ENCODE data around the gene RBMS1. TPM values are rescaled to one million over a fixed set of nuclear protein-coding genes. Genes with fewer than 3 reads are reported as not detected.
A peak's percentile ranks its signal among the peaks of the same experiment; 100 is the strongest.
"Not testable (repeated sequence)": the region's sequence is repeated elsewhere in the genome, so short reads cannot be mapped to it uniquely, and the experiment has no call there.

RBMS1 gene
- total RNA-seq, 1 donor from 2014 or later, result 76.3 TPM

GRCh38 chr2:160381425-160381951 is 112.1 kb downstream of the RBMS1 start:
- DNase-seq (ENCODE audit: low read depth, low spot score), result no peak

DNA sequence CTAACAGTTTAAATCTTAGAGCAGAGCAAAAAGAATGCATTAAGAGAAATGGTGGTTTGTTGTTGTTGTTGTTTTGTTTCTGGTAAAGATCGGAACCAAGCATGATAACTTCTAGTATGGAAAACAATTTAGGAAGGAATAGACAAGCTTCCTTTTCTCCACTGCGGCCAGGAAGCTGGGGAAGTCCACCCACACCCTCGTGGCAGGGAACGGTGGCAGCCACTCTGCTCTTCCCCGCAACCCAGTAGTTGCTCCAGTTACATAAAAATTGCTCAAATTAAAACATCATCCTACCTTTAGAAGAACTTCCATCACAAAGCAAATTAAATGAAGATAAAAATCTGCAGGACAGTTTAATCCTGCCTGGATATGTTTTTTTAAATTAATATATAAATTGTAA is 113.0 kb downstream of the RBMS1 start:
- no peak for DNase-seq (ENCODE audit: low read depth, low spot score)

DNA sequence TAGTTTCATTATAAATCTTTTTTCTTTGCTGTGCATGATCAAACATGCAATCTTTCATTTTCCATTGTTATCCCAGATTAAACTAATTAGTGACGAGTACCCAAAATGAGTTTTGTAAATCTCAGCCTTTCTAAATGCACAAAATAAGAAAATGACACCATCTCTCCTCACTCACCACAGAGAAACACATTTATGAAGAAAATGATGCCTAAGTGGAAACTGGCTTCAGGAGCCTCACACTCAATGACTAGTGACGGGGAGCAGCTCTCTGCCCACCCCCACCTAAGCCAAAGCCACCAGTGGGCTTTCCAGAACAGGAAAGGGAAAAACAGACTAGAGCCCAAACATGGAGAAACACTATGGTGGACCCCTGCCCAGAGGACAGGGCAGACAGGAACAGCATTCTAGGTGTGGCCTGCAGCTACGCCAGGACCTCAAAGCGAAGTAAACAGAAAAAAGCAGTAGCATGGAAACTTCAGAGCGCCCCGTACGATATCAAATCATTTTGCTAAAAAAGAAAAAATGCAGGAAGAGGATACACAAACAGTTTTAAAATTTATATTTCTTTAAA is 113.5 kb downstream of the RBMS1 start:
- DNase-seq (ENCODE audit: low read depth, low spot score), result no peak

DNA sequence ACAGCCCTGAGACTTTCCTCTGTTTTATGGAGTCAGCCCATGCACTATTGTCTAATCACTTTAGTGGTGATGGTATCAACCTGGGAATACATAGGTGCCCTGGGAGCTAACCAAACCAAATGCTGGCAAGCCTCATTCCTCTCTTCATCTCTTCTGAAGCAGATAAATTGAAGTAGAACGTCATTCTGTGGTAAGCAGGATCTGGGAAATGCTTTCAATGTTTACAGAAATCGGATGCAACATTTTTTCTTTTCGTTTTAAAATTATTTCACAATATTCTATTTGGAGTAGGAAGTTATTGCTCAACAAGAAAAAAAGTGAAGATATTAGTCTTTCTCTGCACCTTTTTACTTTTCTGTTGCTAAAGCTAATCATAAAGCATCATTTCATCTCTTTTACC is 114.2 kb downstream of the RBMS1 start:
- DNase-seq (ENCODE audit: low read depth, low spot score), result no peak

DNA sequence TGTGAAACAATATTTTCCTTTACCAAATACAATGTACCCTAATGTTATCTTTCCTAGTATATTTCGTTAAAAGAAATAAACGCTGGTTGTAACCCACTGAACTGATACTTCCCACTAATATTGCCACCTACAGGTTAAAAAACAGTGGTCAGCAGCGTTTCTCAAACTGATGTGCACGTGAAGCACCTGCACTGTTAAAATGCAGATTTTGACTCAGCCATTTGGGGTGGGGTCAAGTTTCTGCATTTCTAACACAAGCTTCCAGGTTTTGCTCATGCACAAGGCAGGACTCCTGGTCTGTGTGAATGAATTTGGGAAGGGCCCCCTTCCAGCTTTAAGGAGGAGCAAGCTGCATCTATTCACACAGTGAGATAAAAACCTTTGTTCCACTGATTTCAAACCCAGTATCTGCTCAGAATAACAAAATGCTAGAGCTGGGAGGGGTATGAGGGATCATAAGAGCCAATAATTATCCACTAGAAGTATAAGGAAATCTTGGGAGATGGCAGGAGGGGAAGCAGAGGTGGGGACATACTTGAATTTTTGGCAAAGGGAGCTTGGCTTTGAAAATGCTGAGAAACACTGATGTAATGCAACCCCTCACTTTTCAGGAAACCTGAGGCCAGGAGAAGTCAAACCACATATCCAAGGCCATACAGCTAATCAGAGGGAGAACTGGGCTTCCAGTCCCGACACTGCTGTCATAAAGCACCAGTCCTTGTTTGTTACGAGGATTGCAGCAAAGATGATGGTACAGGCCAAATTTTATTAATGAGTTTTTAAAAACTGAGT is 116.2 kb downstream of the RBMS1 start:
- DNase-seq (ENCODE audit: low read depth, low spot score), result no peak

GRCh38 chr2:160376576-160376975 is 117.0 kb downstream of the RBMS1 start:
- no peak for DNase-seq (ENCODE audit: low read depth, low spot score)

- DNase-seq (ENCODE audit: low read depth, low spot score), result no peak
These were observed 117.7 kb downstream of the RBMS1 start for GRCh38 chr2:160375802-160376469.

DNA sequence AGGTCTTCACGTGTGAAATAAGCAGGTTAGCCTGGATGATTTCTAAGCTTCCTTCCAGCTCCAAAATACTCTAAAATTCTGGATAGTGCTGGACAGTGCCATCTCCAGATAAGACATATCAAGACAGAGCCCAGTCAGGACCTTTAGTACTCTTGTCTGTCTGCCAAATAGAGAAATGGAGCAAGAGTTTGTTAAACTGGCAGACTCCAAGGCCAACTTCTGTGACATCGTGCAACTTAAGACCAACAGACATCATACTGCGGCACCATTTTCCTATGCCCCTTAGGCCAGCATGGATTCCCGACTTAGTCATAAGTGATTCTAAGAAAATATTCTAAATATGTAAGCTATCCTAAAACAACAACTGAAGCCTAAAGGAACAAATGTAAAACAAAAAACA is 118.6 kb downstream of the RBMS1 start:
- DNase-seq (ENCODE audit: low read depth, low spot score), result no peak

DNA sequence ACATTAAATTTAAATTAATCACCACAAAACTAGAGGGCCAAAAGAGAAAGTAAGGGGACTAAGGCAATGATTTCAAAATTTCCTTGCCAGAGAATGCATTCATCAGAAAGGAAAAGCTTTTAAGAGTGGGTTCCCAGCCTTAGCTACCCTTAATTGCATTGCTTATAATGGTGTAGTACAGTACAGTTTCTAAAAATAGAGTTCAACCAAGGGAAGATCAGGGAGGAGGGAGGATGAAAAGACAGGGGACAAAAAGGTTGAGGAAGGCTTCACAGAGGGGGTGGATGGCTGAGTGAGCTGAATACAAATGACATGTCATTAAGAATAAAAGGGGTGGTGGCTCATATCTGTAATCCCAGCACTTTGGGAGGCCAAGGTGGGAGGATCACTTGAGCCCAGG is 119.9 kb downstream of the RBMS1 start:
- DNase-seq (ENCODE audit: low read depth, low spot score), result no peak

GRCh38 chr2:160373263-160373662 is 120.3 kb downstream of the RBMS1 start:
- DNase-seq (ENCODE audit: low read depth, low spot score), result no peak

DNA sequence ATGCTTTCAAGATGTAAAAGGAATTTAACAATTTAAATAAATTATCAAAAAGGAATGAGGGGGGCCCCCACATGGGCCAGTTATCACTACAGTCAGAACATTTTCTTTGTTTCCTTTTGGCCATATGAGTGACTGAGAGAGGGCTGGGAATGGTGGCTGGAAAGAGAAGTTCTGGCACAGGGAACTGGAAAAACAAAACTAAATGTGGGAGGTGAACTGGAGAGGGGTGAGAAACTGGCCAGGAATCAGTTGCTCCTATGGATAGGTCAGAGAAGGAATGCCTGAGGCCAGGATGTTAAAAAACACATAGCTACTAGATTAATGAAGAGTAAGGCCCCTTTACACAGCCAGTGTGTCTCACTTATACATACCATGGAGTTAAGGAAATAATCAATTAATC is 121.0 kb downstream of the RBMS1 start:
- DNase-seq (ENCODE audit: low read depth, low spot score), result peak; percentile 73

DNA sequence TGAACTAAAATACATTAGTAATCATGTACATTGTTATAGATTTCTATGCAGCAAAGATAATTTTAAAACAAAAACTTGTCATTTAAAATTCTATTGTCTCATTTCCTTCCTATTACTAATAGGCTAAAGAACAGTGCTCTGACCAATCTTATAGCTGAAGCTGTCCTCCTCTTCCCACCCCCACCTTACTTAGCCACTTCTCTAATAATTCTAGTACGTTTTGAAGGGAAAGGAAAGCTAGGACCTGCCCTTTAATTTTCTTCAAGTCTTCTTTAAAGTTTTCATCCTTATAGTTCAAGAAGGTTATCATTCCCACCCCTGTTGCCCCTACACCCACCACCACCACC is 121.6 kb downstream of the RBMS1 start:
- peak; percentile 53 for DNase-seq (ENCODE audit: low read depth, low spot score)

DNA sequence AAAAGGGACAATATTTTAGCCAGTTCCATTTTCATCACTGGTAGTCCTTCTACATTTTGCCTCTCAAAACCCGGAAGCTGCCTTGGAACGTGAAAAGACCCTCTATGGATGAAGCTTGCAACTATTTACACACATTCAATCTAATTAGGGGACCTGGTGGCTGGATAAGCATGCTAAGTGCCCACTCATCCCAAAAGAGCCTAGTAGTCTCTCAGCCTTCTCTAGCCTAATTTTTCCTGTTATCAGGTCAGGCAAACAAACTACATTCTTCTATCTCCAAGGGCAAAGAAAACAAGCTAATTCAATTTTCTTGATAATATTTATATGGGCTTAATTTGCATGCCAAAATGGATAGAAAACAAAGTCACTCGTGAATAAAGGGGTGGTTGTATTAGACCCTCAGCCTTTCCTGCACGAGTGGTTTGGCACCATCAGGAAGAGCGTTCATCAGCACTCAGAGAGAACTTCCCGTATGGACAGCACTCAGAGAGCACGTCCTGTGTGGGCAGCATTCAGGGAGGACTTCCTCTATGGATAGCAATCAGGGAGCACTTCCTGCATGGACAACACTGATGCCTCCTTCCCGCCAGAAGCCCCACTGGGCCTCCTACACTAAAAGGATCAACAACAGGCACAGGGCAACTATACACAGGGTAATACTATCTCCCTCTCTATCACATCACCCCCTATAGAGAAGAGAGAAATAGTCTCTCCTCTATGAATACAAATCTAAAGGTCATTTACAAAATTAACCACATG is 122.2 kb downstream of the RBMS1 start:
- no peak for DNase-seq (ENCODE audit: low read depth, low spot score)

GRCh38 chr2:160368988-160369930 is 124.3 kb downstream of the RBMS1 start:
- DNase-seq (ENCODE audit: low read depth, low spot score), result no peak

DNA sequence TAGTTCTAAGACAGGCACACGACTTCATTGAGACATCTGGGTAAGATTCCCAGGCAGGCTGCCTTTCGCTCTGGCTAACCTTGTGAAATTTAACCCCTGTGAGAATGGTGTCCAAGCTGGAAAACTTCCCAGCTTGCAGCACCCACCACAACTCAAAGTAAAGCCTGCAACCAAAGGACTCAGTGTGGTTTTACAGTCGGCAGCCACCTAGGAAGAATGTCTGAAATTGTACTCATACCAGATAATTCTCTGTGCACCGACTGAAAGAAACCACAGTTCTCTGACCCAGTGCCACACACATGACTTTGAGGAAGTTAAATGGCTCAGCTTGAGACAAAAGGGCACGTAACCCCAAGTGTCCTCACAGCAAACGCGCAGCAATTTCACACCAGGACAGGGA is 125.7 kb downstream of the RBMS1 start:
- no peak for DNase-seq (ENCODE audit: low read depth, low spot score)

GRCh38 chr2:160367139-160367538 is 126.5 kb downstream of the RBMS1 start:
- not testable (repeated sequence) for DNase-seq (ENCODE audit: low read depth, low spot score)

DNA sequence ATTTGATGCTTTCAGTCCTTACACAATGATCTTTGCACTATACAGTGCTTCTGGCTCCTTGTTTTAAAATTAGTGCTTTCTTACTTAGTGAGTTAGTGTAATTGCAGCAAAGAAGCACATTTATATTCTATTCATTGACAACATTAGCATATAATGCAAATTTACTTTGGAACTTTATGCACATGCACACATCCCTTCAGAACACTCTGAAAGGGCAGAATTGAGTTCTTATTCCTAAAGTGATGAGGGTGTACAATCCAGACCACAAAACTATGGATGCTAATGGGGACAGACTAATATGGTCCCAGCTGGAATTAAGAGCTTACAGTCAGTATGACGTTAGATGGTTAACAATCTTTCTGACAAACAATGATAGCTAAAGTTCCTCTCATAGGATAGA is 127.1 kb downstream of the RBMS1 start:
- no peak for DNase-seq (ENCODE audit: low read depth, low spot score)

DNA sequence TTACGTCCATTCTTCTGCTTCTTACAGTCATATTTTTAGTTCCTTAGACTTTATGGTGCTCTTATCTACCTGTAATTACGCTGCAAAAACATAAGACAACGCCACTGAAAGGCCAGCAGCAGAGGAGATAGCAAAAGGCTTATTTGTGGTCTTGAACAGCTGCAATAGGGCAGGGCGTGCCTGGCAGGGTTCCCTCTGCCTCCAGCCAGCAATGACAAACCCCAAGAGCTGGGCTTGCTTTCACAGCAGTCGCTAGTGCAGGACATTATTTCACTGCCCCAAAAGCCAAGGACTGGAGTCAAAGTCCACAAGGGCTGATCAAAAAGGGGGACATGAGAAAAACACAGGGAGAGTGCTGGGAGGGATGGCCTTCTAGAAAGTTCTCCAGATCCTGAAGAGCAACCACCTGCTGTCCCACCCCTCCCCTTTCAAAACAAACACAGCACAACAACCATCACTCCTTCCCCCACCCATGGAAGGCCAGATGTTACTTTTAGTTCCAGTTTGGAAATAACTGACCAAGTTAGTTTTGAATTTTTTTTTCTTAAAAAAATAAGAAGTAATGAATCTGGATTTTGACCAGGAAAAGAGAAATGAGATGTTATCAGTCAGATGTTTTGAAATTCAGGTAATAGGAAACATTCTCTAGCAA is 127.8 kb downstream of the RBMS1 start:
- DNase-seq (ENCODE audit: low read depth, low spot score), result no peak

GRCh38 chr2:160364364-160364763 is 129.2 kb downstream of the RBMS1 start:
- DNase-seq (ENCODE audit: low read depth, low spot score), result no peak

DNA sequence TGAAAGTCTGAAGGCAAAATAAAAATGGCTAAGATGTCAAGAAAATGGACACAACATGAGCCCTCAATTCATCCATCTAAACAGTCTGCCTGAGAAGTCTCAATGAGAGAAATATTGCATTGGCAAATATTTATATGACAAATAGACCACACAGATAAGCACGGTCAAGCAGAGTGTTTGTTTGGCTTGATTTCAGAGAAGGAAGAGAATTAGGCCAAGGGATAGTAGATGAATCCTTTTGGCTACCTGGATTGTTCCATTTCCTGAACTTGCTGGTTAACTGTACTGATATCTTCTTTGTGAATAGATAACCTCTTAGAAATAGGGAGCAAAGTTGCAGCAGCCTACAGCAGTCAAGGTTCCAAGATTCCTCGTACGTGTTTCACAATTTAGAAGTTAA is 129.6 kb downstream of the RBMS1 start:
- DNase-seq (ENCODE audit: low read depth, low spot score), result no peak

All from pulmonary artery endothelial cell (primary cell).